HG03439 (cell line): ENCODE data around the gene RASD2.

Experiments used
- ATAC-seq: cut with Tn5 transposase; IDR thresholded peaks from one replicate; pipeline ENCODE4 v1.9.1; 2021; ENCODE audit warnings: mild to moderate bottlenecking, moderate library complexity; ENCODE audit not compliant: unreplicated experiment

RASD2 gene

GRCh38 chr22:35580351-35581022, 39.9 kb downstream of the RASD2 start:
- ATAC-seq = no peak

- ATAC-seq = no peak
Measured at GRCh38 chr22:35581023-35581413, 40.4 kb downstream of the RASD2 start.

- ATAC-seq = no peak
Measured at GRCh38 chr22:35582218-35582860, 41.7 kb downstream of the RASD2 start.

GRCh38 chr22:35582861-35583670, 42.4 kb downstream of the RASD2 start:
- no peak for ATAC-seq

- ATAC-seq = no peak
Measured at GRCh38 chr22:35586771-35587170, 46.1 kb downstream of the RASD2 start.

- no peak for ATAC-seq
Measured at GRCh38 chr22:35587447-35587870, 46.8 kb downstream of the RASD2 start.

GRCh38 chr22:35587896-35588295, 47.3 kb downstream of the RASD2 start:
- no peak for ATAC-seq

- no peak for ATAC-seq
Measured at GRCh38 chr22:35589071-35589755, 48.6 kb downstream of the RASD2 start.

- no peak for ATAC-seq
Measured at GRCh38 chr22:35589756-35590093, 49.1 kb downstream of the RASD2 start.

- no peak for ATAC-seq
Measured at GRCh38 chr22:35590634-35591295, 50.1 kb downstream of the RASD2 start.

GRCh38 chr22:35591714-35592417, 51.2 kb downstream of the RASD2 start:
- no peak for ATAC-seq

- no peak for ATAC-seq
Measured at GRCh38 chr22:35592418-35592967, 51.9 kb downstream of the RASD2 start.

- ATAC-seq = no peak
Measured at GRCh38 chr22:35593071-35593890, 52.6 kb downstream of the RASD2 start.

- no peak for ATAC-seq
Measured at GRCh38 chr22:35593891-35594470, 53.4 kb downstream of the RASD2 start.

GRCh38 chr22:35594686-35595085, 54.1 kb downstream of the RASD2 start:
- no peak for ATAC-seq

GRCh38 chr22:35596821-35597220, 56.2 kb downstream of the RASD2 start:
- ATAC-seq = no peak

GRCh38 chr22:35597692-35598395, 57.2 kb downstream of the RASD2 start:
- ATAC-seq = no peak

GRCh38 chr22:35598396-35598710, 57.7 kb downstream of the RASD2 start:
- no peak for ATAC-seq
